Astrocyte of the hippocampus (primary cell): Measurements from ENCODE around the gene ABCC1.

ENCODE experiments used
- DNase-seq: peaks from one replicate; pipeline ENCODE4 v3.0.0; 2011; ENCODE audit warnings: low read depth, low spot score

Gene ABCC1

DNA sequence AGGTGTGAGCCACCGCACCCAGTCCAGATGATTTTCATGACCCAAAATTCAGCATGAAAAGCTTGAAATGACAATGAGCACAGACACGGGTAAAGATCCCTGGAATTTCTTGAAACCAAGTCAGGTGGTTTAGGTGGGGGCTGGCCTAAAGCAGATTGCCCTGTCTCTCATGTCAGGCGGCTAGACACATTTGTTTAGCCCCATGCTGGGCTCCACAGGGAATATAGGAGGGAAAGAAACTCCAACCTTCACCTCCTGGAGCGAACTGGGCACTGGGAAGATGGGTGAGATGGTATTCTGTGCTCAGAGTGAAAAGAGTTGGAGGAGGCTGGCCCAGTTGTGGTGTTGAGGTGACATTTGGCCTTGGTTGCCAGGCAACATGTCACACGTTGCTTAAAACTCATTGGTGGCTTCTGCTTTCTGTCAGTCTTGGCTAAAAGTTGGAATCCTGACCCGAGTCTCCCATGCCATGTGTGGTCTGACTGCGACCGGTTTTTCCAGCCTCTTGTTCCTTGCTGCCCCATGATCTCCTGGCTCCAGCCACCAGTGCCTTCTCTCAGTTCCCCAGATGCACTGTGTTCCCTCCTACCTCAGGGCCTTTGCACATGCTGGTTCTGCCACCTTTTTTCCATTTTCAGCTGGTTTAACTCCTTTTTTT lies 160.2 kb downstream of the ABCC1 start:
- DNase-seq = no peak

- DNase-seq = no peak
Observed at GRCh38 chr16:16110111-16110490, 160.7 kb downstream of the ABCC1 start.

GRCh38 chr16:16111639-16112038 lies 162.2 kb downstream of the ABCC1 start:
- DNase-seq = no peak

GRCh38 chr16:16112450-16113053 lies 163.1 kb downstream of the ABCC1 start:
- no peak for DNase-seq

- no peak for DNase-seq
Observed at GRCh38 chr16:16113076-16113475, 163.7 kb downstream of the ABCC1 start.

GRCh38 chr16:16116841-16117240 lies 167.4 kb downstream of the ABCC1 start:
- DNase-seq = no peak

GRCh38 chr16:16118337-16118736 lies 168.9 kb downstream of the ABCC1 start:
- DNase-seq = no peak

- no peak for DNase-seq
Observed at GRCh38 chr16:16120044-16120381, 170.6 kb downstream of the ABCC1 start.

DNA sequence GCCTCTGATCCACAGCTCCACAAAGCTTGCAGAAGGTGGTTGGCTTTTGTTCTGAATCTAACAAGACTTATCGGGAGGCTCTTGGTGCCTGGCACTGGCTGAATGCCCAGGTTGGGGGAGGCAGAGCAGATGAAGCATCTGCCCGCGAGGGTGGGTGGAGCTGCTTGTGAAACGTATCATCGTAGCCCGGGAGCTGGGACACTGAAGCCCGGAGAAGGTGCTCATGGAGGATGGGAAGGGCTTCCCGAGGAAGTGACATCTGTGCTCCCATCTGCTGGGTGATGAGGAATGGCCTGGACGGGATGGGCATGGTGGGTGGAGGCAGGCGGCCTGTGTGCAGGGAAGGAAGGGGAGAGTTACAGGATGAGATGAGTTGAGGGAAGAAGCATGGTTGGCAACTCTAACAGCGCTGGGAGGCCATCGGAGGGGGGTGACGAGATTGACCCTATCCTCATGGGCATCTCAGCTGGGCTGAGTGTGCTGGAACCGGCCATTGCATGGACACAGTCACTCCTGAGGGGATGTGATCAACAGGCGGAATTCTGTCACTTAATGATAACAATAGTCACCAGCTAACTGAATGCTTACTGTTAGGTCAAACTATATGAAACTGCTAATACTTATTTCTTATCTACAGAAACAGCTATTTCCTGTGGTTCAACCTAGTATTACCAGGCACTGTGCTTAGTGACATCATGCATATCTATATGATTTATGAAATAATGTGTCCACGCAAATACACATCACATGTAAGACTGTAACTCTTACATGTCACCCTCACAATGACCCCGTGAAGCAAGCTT lies 171.2 kb downstream of the ABCC1 start:
- no peak for DNase-seq

- DNase-seq = no peak
Observed at GRCh38 chr16:16121185-16121727, 171.8 kb downstream of the ABCC1 start.

DNA sequence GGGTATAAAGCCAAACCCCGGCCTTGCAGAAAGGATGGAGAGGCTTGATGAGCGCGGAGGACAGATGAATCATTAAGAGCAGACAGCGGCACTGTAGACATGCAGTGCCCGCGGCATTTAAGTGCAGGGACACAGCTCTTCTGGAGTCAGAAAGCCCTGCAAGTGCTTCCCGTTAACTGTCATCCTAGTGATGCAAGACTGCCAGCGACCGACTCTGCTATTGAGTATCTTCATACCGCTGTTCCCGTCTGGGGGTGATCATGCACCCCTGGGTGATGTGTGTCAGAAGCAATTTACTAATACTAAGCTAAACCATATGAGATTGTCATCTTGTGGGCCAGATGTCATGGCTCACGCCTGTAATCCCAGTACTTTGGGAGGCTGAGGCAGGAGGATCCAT lies 172.8 kb downstream of the ABCC1 start:
- no peak for DNase-seq

DNA sequence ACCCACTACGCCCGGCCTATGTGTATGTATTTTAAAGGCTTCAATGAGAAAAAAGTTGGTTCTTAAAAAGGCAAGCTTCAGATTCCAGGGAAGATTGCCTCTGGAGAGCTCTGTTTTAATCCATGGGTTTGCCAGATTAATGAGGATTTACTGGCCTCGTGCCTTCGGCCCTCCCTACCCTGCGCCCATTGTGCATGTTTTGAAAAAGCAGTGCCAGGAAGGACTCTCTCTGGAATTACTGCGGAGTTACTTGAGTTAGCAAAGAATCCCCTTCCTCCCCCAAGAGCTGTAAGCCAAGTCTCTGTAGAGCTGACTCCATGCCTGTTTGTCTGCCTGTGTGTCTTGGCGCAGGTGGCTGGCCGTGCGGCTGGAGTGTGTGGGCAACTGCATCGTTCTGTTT lies 175.0 kb downstream of the ABCC1 start:
- no peak for DNase-seq

GRCh38 chr16:16124974-16125373 lies 175.6 kb downstream of the ABCC1 start:
- no peak for DNase-seq

DNA sequence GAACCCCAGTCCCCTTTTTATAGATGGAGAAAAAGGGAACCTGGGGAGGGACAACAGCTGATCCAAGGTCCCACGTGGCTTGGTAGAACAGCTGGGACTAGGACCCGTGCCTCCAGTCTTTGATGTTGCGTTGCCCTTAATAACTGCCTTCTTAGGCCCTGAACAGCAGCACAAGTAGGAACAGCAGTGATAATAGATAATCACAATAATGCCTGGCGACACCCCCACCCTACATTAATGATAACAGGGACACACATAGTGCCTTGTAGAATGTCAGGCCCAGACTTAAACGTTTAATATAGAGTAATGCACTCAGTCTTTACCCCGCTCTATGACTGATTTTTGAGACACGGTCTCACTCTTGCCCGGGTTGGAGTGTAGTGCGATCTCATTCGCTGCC lies 177.5 kb downstream of the ABCC1 start:
- DNase-seq = no peak

- peak; percentile 88 for DNase-seq
Observed at GRCh38 chr16:16127469-16128116, 178.2 kb downstream of the ABCC1 start.

- no peak for DNase-seq
Observed at GRCh38 chr16:16131204-16131603, 181.8 kb downstream of the ABCC1 start.

DNA sequence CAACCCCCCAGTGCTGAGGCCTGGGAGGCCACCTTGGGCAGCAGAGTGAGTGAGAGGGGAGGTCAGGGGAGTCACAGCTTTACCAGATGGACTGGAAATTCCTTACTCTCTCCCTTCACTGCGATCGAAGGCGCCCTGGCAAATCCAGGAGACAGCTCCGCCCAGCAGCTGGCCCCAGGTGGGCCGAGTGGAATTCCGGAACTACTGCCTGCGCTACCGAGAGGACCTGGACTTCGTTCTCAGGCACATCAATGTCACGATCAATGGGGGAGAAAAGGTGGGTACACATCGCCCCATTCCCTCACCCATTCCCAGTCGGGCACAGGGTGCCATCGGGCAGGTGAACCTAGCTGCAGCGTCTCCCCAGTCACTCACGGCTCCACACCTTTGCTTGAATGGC lies 182.2 kb downstream of the ABCC1 start:
- no peak for DNase-seq

DNA sequence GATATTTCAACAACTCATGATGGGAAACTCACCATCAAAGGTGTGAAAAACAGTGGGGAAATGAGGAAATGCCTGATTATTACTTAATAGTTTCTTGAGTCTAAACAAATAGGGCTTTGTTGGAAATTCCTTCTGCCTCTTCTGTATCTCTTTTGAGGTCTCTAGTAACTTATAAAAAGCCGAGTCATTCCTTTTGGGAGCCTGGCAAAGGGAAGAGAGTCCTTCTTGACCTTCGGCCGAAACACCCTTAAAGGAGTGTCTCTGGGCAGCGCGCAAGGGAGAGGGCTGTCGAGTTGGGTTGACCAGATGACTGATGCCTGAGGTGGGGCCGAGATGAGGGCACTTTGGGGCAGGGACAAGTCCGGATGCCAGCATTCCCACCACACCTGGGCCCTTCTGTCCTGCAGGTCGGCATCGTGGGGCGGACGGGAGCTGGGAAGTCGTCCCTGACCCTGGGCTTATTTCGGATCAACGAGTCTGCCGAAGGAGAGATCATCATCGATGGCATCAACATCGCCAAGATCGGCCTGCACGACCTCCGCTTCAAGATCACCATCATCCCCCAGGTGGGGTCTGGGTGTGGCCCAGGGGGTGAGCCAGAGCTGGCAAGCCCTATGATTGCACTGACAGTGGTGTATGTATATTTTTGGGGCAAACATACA lies 184.7 kb downstream of the ABCC1 start:
- DNase-seq = no peak

GRCh38 chr16:16136588-16136987 lies 187.2 kb downstream of the ABCC1 start:
- no peak for DNase-seq

DNA sequence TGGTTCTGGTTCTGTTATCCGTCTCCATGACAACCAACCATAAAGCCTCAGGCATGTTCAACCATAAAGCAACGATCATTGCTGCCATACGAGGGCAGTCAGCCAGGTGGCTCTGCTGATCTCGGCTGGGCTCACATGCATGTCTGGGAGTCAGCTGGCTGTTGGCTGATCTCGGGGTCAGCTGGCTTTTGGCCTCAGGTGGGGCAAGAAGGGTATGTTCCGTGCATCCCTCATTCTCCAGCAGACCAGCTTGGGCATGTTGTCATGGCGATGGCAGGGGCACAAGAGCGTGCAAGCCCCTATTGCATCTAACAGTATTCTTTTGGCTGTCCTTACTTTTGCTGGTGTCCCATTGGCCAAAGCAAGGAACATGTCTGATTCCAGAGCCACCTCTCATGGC lies 187.7 kb downstream of the ABCC1 start:
- DNase-seq = no peak

- DNase-seq = no peak
Observed at GRCh38 chr16:16138034-16138635, 188.7 kb downstream of the ABCC1 start.
